ENCODE measurements around the gene NEBL.

DNA sequence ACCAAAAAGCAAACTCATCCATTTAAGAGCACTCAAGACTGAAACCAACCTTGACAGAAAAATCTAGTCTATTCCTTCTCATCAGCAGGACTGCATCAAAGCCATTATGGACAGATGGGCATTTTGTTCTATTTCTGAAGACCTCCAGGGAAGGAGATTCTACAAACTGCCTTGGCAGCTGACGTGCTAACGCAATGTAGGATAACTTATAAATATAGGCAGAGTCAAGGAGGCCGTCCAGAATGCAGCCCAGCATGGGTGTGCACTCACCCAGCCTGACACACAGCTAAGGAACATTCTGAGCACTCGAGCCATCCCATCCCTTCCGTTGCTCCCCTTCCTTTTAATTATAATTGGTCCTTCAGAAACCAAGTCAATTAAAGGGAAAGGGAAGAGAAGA lies 25.3 kb upstream of the NEBL start:
- no peak for TF ChIP-seq CTCF (conservative IDR thresholded peaks at IDR 0.05; ENCODE audit: low read depth, low read length)
- TF ChIP-seq MXI1 (IDR thresholded peaks at IDR 0.05; ENCODE audit: borderline replicate concordance, low read depth, low read length): no peak

All from IMR-90 (cell line).